GM18861 (cell line): Measurements from ENCODE around the gene CD320.
"Not testable (repeated sequence)": the region's sequence is repeated elsewhere in the genome, so short reads cannot be mapped to it uniquely, and the experiment has no call there.

ENCODE experiments used
- ATAC-seq: cut with Tn5 transposase; IDR thresholded peaks from one replicate; pipeline ENCODE4 v1.9.1; 2021; ENCODE audit not compliant: unreplicated experiment

The CD320 gene

DNA sequence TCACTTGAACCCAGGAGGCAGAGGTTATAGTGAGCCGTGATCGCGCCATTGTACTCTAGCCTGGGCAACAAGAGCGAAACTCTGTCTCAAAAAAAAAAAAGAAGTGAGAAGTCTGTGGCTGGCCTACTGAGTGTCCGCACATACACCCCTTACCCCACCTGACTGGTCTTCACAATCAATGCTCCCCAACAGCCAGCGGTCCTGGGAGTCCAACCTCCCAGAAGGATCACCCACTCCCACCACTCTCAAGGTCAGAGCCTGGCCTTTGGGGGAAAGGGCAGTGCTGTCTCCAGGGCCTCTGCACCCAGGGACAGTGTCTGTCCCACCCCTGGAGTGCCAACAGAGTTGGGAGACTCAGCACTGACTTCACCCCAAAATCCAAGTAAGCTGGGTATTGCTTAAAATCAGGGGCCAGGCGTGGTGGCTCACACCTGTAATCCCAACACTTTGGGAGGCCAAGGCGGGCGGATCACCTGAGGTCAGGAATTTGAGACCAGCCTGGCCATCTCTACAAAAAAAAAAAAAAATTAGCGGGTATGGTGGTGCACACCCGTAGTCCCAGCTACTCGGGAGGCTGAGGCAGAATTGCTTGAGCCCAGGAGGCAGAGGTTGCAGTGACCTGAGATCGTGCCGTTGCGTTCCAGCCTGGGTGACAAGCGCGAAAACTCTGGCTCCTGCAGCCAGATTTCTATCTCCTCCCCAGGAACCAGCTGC is 2.3 kb upstream of the CD320 start:
- ATAC-seq, result no peak

- no peak for ATAC-seq
Observed at GRCh38 chr19:8308891-8309291, 733 bp upstream of the CD320 start.

DNA sequence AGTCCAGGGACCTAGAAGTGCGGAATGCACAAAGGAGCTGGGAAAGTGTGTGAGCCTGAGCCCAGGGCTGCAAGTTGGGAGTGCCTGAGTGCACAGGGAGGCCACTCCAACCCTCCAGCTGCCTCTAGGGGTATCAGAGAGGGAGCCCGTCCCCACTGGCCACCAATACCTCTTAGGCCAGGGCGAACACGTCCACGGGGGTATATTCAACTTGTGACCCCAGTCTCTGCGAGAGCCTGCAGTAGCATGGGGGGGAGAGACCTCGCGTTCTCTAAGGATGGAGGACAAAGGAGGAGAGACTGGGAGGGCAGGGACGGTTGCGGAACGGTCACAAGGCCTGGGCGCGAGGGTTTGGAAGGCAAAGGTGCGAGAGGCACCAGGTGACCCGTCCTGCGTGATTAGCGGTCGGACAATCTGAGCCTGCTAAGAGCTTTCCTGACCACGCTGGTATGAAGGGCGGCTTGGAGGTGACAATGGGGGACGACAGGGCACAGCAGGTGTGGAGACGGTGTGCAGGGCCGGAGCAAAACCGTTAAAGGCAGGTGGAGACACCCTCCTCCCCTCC is 676 bp downstream of the CD320 start:
- no peak for ATAC-seq

- ATAC-seq, result no peak
Observed at GRCh38 chr19:8306235-8307054, 1.7 kb downstream of the CD320 start.

DNA sequence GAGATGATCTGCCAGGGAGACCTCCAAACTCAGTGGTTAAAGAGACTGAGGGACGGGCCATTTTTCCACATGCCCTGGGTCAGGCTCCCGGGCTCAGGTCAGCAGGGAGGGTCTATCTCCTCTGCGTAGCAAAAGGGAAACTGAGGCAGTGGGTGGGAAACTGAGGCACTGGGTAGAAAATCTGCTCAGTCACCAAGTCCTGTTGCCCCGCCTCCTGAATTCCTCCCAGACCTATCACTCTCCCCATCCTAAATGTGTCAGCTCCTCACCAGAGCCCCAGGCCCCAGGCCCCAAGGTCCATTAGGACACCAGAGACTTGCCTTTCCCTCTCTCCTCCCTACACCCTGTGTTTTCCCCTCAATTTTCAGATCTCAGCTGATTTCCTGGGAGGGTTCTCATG is 2.4 kb downstream of the CD320 start:
- no peak for ATAC-seq

DNA sequence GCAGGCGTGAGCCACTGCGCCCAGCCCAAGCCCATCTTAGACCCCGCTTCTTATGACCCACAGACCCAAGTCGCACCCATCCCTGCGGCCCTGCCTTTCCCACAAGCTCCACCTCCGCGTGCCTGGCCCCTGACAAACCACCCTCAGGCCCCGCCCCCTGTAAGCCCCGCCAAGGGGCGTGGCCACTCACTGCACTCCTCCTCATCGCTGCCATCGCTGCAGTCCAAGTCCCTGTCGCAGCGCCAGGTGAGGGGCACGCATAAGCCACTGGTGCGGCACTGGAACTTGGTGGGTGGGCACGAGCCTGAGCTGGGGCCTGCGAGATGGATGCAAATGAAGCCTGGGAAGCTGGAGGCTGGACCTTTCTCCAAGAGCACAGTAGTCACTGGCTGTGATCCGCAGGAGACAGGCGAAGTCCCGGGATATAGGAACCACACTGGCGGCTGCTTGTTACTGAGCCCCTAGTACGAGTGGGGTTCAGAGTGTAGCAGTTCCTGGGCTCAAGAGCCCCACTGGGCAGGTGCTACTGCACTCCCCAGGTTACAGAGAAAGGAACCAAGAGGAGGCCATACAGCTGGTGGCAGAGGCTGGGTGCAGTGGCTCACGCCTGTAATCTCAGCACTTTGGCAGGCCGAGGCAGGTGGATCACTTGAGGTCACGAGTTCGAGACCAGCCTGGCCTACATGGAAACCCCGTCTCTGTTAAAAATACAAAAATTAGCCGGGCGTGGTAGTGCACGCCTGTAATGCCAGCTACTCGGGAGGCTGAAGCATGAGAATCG is 3.1 kb downstream of the CD320 start:
- ATAC-seq, result no peak

DNA sequence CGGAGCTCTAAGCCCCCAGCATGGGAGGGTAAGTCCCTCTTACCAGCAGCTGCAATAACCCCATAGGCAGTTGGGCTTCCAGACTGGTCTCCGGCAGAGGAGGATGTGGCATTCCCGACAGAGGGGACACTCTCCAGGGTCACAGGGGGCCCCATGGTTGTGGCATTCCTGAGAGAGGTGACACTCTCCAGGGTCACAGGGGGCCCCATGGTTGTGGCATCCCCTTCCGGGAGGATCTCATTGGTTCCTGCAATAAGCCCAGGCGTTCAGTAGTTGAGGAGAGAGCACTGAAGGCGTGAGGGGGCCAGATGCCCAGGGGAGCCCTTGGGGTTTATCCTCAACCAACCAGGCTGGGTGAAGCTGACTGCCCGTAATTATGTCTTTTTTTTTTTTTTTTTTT is 5.4 kb downstream of the CD320 start:
- no peak for ATAC-seq

GRCh38 chr19:8302357-8302691 is 5.8 kb downstream of the CD320 start:
- ATAC-seq, result no peak

- not testable (repeated sequence) for ATAC-seq
Observed at GRCh38 chr19:8291337-8291736, 16.8 kb downstream of the CD320 start.

DNA sequence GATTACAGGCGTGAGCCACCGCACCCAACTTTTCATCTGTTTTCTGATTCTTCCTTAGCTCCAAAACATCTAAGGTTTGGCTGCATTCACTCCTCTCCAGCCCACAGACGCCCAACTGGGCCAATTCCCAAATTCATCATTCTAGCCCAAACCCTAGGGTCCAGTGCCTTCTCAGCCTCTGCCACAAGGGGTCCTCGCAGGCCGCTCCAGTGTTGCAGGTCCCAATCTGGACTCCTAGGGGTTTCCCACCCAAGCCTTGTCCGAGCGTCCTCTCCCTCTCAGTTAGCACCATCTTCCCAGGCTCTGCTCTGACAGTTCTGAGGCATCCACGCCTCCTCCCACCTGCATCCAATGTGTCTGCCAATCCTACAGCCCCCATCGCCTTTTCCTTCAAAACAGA is 31.6 kb downstream of the CD320 start:
- not testable (repeated sequence) for ATAC-seq

DNA sequence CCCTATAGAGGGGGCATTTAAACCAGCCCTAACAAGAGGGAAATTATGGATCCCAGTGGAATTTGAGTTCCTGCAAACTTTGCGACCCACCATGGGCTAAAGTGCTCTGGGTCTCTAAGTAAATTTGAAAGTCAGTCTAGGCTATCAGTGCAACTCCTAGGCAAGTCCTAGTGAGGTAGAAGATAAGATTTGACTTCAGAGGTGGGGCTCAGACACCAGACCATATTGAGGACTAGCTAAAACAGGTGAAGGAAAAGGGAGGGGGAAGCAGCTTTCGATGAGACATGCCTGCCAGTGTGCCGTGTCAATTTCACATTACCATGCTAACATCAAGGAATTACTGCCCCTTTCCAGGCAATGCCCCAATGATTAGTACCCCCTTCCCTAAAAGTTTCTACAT is 38.4 kb downstream of the CD320 start:
- ATAC-seq, result no peak

- no peak for ATAC-seq
Observed at GRCh38 chr19:8265872-8266271, 42.3 kb downstream of the CD320 start.

DNA sequence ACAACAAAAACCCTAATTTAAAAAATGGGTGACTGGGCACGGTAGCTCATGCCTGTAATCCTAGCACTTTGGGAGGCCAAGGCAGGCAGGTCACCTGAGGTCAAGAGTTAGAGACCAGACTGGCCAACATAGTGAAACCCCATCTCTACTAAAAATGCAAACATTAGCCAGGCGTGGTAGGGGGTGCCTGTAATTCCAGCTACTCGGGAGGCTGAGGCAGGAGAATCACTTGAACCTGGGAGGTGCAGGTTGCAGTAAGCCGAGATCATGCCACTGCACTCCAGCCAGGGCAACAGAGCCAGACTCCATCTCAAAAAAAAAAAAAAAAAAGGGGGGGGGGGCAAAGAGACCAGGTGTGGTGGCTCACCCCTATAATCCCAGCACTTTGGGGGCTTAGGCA is 43.9 kb downstream of the CD320 start:
- ATAC-seq, result not testable (repeated sequence)

GRCh38 chr19:8262431-8262830 is 45.7 kb downstream of the CD320 start:
- no peak for ATAC-seq

DNA sequence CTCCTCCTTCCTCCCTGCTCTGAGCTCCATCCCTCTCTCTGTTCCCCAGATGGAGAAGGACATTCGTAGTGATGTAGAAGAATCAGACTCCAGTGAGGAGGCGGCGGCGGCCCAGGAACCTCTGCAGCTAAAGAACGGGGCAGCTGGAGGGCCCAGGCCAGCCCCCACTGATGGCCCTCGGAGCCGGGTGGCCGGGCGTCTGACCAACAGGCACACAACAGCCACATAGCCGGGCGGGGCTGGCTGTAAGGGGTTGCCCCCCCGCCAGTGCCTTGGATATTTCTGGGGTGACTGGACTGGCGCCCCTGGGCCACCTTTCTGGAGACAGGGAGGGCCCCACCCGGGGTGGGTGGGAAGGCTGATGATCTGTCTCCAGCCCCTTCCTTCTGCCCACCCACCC is 46.3 kb downstream of the CD320 start:
- ATAC-seq, result no peak

DNA sequence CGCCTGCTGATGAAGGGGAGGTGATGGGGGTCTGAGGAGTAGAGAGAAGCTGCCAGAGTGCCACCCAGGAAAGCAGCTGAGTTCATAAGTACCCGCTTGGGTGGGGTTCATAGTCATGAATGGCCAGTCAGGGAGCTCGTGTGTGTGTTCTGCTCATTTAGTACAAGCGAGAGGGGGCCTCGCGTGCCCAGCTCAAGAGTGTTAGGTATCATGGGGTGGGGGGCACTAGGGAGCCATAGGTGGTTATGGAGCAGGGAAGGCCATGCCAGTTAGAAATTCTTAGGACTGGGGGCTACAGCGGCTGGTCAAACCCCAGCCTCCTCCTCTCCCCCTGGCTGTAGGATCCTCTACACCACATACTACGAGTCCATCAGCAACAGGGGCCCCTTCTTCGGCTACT is 46.8 kb downstream of the CD320 start:
- no peak for ATAC-seq

GRCh38 chr19:8259922-8260247 is 48.3 kb downstream of the CD320 start:
- no peak for ATAC-seq

GRCh38 chr19:8259142-8259921 is 48.8 kb downstream of the CD320 start:
- no peak for ATAC-seq

- no peak for ATAC-seq
Observed at GRCh38 chr19:8257052-8257443, 51.1 kb downstream of the CD320 start.

GRCh38 chr19:8256276-8257051 is 51.7 kb downstream of the CD320 start:
- no peak for ATAC-seq
